ENCODE results near the gene COL3A1.

DNA sequence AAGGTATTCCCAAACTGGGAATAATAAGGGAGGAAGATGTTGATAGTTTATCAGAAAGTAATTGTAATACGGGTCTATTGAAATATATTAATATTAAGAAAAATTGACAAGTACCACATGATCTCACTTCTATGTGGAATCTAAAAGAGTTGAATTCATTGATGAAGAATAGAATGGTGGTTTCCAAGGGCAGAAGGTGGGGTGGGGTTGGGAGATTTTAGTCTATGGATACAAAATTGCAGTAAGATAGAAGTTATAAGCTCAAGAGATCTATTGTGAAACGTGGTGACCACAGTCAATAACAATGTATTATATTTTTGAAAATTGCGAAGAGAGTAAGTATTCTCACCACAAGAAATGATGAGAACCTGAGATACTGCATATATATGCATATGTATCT, 38.9 kb downstream of the COL3A1 start:
- TF ChIP-seq, protein P1, sequence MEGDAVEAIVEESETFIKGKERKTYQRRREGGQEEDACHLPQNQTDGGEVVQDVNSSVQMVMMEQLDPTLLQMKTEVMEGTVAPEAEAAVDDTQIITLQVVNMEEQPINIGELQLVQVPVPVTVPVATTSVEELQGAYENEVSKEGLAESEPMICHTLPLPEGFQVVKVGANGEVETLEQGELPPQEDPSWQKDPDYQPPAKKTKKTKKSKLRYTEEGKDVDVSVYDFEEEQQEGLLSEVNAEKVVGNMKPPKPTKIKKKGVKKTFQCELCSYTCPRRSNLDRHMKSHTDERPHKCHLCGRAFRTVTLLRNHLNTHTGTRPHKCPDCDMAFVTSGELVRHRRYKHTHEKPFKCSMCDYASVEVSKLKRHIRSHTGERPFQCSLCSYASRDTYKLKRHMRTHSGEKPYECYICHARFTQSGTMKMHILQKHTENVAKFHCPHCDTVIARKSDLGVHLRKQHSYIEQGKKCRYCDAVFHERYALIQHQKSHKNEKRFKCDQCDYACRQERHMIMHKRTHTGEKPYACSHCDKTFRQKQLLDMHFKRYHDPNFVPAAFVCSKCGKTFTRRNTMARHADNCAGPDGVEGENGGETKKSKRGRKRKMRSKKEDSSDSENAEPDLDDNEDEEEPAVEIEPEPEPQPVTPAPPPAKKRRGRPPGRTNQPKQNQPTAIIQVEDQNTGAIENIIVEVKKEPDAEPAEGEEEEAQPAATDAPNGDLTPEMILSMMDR (IDR thresholded peaks at IDR 0.05): no peak
- no peak for TF ChIP-seq POLR2A (IDR thresholded peaks at IDR 0.05)
- no peak for TF ChIP-seq EP300 (IDR thresholded peaks at IDR 0.05)

All from ovary (tissue), 3 donors.